Measurements from ENCODE around the gene MYOM3. TPM values are rescaled to one million over a fixed set of nuclear protein-coding genes. Genes with fewer than 3 reads are reported as not detected.

The MYOM3 gene
- total and polyA plus RNA-seq, 11 donors: 76.7 to 379 (median 288) TPM

- Histone ChIP-seq H3K9me3 (no peaks in the 10 kb centered on the region), H3K36me3 (peaks cover 0 to 87% (median 25%) of the 10 kb centered on the region in 9 donors), H3K27me3 (no peaks in the 10 kb centered on the region), H3K27ac (peak overlapping the region in 1 of 12 donors; percentile 9), H3K4me1 (peaks cover 0 to 40% (median 5%) of the 10 kb centered on the region in 12 donors), H3K4me3 (no peak overlapping the region)
- DNase-seq (peak in 1 of 5 donors; percentile 13), ATAC-seq (no peak)
- no peak for TF ChIP-seq POLR2A (IDR thresholded peaks at IDR 0.05)
- no peak for TF ChIP-seq CTCF (IDR thresholded peaks at IDR 0.05)
- WGBS, 4 donors: 50 to 70% (median 52%) methylated on average over 7 of the region's 7 CpGs
- intact Hi-C loops (cut with DNase I): no loop called here
These were observed 27.9 kb downstream of the MYOM3 start for GRCh38 chr1:24084050-24084449.

- peaks cover 0 to 82% (median 23%) of the 10 kb centered on the region in 9 donors for H3K36me3 ChIP-seq
- no peak for TF ChIP-seq POLR2A (IDR thresholded peaks at IDR 0.05)
- TF ChIP-seq CTCF (IDR thresholded peaks at IDR 0.05): no peak
- peaks cover 0 to 51% (median 5%) of the 10 kb centered on the region in 12 donors for H3K4me1 ChIP-seq
- H3K27ac ChIP-seq: peak overlapping the region in 2 of 12 donors; percentile 14 to 69
- H3K27me3 ChIP-seq: no peaks in the 10 kb centered on the region
- no peaks in the 10 kb centered on the region for H3K9me3 ChIP-seq
- H3K4me3 ChIP-seq: no peak overlapping the region
- WGBS, 4 donors: 72 to 93% (median 80%) methylated on average over 4 to 8 of the region's 8 CpGs
- no peak for ATAC-seq
- intact Hi-C loops (cut with DNase I): no loop called here
- peak in 1 of 5 donors; percentile 38 for DNase-seq
These were observed 29.6 kb downstream of the MYOM3 start for GRCh38 chr1:24082372-24082771.

- DNase-seq: peak in 1 of 5 donors; percentile 51
- TF ChIP-seq POLR2A (IDR thresholded peaks at IDR 0.05) (no peak), CTCF (IDR thresholded peaks at IDR 0.05) (no peak)
- Histone ChIP-seq H3K27ac (peak overlapping the region in 5 of 12 donors; percentile 11 to 69 (median 32)), H3K36me3 (peaks cover 0 to 71% (median 18%) of the 10 kb centered on the region in 9 donors), H3K4me1 (peaks cover 0 to 51% (median 6%) of the 10 kb centered on the region in 12 donors), H3K9me3 (no peaks in the 10 kb centered on the region), H3K4me3 (no peak overlapping the region), H3K27me3 (no peaks in the 10 kb centered on the region)
- intact Hi-C loops (cut with DNase I): no loop called here
- 56 to 76% (median 69%) methylated on average over 6 of the region's 6 CpGs for WGBS, 4 donors
- peak in 1 of 4 donors; percentile 5 for ATAC-seq
These were observed 30.7 kb downstream of the MYOM3 start for GRCh38 chr1:24081190-24081589.

GRCh38 chr1:24080131-24080530 is 31.8 kb downstream of the MYOM3 start:
- ATAC-seq (peak; percentile 68 to 78 (median 76)), DNase-seq (peak; percentile 68 to 83 (median 75))
- intact Hi-C loops (cut with DNase I): no loop called here
- 28 to 46% (median 43%) methylated on average over 9 to 10 of the region's 10 CpGs for WGBS, 4 donors
- no peak for TF ChIP-seq POLR2A (IDR thresholded peaks at IDR 0.05)
- no peak for TF ChIP-seq CTCF (IDR thresholded peaks at IDR 0.05)
- H3K4me1 ChIP-seq: peaks cover 0 to 51% (median 6%) of the 10 kb centered on the region in 12 donors
- H3K9me3 ChIP-seq: no peaks in the 10 kb centered on the region
- peaks cover 0 to 71% (median 21%) of the 10 kb centered on the region in 9 donors for H3K36me3 ChIP-seq
- peak overlapping the region in 6 of 12 donors; percentile 2 to 69 (median 52) for H3K27ac ChIP-seq
- H3K27me3 ChIP-seq: no peaks in the 10 kb centered on the region
- no peak overlapping the region for H3K4me3 ChIP-seq

Data from heart left ventricle (tissue), 16 donors.